CD4-positive, alpha-beta T cell treated with Interleukin-2 at 100 ng/mL for 4 hours (primary cell): Measurements from ENCODE around the gene DCST2.
A peak's percentile ranks its signal among the peaks of the same experiment; 100 is the strongest.

Experiments used
- DNase-seq: peaks from one replicate; pipeline ENCODE4 v3.0.0-alpha.2; 2020; ENCODE audit warnings: low spot score

The DCST2 gene

DNA sequence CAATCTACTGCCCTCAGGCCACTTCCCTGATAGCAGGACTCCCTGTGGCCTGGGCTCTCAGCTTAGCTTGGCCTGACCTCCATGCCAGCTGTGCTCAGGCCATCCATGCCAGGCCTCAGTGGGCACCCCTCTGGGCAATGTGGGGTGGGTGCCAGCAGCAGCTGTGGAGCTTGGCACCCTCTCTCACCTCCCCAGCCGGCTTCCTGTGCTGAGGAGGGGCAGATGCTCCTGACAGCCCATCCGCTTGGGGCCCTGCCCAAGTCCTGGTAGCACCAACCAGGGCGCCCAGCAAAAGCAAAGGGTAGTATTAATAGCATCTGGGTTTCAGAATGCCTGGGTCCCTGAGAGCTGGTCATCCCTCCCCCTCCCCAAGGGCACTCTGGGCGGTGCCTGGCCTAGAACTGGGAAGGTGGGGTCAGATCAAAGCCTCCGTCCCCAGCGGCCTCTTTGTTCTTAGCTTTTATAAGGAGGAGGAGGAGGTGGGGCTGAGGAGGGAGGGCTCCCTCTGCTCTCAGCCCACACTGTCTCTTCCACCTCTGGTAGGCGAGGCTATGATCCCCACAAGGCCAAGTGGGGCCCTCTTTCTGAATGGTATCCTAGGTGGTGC, 36.1 kb upstream of the DCST2 start:
- no peak for DNase-seq

GRCh38 chr1:155068599-155068998, 35.0 kb upstream of the DCST2 start:
- DNase-seq = no peak

DNA sequence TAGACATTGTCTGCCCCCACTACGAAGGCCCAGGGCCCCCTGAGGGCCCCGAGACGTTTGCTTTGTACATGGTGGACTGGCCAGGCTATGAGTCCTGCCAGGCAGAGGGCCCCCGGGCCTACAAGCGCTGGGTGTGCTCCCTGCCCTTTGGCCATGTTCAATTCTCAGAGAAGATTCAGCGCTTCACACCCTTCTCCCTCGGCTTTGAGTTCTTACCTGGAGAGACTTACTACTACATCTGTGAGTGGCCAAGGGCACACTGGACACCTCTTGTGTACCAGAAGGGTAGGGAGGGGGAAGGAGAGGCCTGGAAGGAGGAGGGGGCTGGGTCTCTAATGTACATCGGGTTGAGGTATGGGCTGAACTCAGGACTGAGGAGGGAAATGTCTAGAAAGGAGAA, 33.2 kb upstream of the DCST2 start:
- DNase-seq = no peak

DNA sequence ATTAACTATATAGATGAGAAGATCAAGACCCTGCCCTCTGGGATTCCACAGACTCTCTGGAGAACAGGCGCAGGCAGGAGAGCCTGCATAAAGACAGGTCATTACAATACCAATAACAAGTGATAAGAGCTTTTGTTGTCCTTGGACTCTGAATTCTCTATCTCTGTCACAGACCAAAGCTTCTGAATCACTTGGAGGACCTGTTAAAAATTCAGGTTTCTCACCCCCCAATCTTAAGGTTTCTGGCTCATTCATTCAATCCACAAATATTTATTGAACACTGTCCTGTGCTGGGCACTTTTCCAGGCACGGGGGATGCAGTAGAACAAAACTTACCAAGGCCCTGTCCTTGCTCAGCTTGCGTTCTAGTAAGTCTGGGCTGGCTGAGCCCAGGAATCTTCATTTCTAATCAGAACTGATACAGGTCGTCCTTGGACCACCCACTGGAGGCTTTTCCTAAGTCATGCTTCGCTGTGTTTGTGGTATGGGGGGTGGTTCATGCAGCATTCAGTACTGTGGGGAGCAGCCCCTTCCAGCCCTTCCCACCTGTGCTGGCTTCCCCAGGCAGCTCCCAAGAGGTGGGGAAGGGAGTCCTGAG, 31.4 kb upstream of the DCST2 start:
- DNase-seq = no peak

- no peak for DNase-seq
Observed at GRCh38 chr1:155064111-155064831, 30.7 kb upstream of the DCST2 start.

DNA sequence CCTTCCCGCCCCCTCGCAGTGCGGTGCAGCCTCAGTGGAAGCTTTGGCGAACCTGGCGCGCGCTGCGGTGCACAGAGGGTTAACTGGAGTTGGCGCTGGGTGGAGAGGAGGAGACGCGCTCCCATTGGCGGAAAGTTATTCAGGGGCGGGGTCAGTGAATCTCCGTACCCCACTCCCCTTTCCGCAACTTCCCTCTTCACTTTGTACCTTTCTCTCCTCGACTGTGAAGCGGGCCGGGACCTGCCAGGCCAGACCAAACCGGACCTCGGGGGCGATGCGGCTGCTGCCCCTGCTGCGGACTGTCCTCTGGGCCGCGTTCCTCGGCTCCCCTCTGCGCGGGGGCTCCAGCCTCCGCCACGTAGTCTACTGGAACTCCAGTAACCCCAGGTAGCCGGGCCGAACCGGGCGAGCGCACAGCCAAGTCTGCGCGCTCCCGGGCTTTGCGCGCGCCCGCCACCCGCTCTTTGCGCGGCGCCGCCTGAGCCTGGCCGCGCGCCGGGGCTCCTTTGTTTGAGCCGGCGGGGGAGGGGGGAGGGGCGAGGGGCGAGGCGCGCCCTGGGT, 30.0 kb upstream of the DCST2 start, which contains the start of gene EFNA4:
TSS of gene EFNA4 (plus strand) at position 191 of the 561 bp plus-strand sequence. CDS start at position 275, 84 bp downstream.
- peak; percentile 85 for DNase-seq

DNA sequence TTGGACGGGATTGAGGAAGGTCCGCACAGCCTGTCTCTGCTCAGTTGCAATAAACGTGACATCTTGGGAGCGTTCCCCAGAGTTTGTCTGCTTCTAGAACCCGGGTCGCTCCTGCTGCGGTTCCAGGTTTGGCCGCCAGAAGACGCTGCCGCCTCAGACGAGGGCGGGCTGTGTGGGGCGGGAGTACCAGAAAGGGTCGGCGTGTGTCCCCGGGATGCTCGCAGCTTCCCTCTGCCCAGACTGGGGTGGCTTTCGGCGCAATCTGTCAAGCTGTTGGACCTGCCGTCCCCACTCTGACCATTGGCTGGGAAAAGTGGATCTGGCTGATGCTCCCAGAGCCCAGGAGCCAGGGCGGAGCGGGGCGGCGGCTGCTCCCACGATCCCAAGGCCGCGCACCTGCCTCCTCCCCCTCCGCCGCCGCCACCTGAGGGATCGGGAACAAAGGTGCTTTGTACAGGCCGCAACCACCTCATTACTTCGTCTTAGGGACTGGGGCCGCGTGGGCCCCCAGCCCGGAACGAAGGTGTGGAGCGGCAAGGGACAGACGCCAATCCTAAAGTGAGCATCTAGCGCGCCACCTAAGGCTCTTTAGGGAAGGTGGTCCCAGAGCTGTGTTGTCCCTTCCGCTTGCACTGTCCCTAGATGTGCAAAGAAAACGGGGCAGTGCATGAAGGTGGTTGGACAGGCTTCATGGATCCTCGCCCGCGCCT, 29.3 kb upstream of the DCST2 start:
- DNase-seq = peak; percentile 75

GRCh38 chr1:155062151-155062686, 28.6 kb upstream of the DCST2 start:
- DNase-seq = no peak

- DNase-seq = peak; percentile 97
Observed at GRCh38 chr1:155061381-155062150, 28.0 kb upstream of the DCST2 start.

- no peak for DNase-seq
Observed at GRCh38 chr1:155060736-155061135, 27.2 kb upstream of the DCST2 start.

GRCh38 chr1:155057788-155058211, 24.2 kb upstream of the DCST2 start:
- DNase-seq = no peak

DNA sequence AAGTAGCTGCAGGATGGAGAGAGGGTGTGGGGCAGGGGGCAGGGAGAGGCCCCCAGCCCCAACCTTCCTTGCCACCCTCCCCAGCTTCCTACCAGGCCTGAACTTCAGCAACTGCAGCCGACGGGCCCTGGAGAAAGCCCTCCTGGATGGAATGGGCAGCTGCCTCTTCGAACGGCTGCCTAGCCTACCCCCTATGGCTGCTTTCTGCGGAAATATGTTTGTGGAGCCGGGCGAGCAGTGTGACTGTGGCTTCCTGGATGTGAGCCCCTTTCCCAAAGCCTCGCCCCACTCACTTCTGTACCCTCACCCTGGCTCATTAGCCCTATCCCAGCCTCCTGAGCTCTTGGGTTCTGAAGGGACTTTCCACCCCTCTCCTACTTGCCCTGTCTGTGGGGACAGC, 23.5 kb upstream of the DCST2 start:
- DNase-seq = no peak

- no peak for DNase-seq
Observed at GRCh38 chr1:155053531-155054105, 20.0 kb upstream of the DCST2 start.

DNA sequence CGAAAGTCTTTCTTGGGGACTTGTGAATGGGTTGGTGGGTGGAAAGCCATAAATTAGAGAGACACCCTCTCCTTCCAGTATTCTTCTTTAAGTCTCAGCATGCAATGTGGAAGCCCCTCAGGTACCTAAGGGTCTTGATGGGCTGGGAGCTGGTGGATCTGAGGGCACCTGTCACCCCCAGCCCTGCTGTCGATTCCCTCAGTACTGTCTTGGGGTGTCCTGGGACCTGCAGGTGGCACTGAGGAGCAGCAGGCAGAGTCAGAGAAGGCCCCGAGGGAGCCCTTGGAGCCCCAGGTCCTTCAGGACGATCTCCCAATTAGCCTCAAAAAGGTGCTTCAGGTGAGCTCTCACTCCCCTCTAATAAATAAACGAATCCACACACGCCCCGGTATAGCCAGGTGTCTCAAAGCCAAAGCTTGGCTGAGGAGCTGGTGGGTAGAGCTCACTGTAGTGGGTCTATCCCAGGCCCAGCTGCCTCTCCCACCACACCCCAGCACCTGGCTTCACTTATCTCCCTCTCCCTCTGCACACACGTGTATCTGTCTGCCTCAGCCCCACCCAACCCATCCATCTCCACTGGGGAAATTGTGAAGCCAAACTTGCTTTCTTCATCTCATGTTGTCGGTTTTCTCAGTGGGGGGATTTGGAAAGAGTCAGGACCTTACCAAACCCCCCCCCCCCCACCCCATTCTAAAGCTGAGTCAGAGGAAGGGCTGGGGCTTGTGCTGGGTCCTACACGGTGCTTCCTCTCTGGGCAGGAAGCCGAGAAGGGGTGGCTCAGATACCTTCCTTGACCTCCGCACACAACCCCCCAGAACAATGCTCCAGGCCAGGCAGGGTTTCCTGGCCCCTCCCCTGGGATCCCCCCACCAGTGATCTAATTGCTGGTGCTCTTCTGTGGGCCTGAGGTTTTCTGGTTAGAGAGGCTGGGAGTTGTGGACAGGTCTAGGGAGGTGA, 19.1 kb upstream of the DCST2 start:
- no peak for DNase-seq

DNA sequence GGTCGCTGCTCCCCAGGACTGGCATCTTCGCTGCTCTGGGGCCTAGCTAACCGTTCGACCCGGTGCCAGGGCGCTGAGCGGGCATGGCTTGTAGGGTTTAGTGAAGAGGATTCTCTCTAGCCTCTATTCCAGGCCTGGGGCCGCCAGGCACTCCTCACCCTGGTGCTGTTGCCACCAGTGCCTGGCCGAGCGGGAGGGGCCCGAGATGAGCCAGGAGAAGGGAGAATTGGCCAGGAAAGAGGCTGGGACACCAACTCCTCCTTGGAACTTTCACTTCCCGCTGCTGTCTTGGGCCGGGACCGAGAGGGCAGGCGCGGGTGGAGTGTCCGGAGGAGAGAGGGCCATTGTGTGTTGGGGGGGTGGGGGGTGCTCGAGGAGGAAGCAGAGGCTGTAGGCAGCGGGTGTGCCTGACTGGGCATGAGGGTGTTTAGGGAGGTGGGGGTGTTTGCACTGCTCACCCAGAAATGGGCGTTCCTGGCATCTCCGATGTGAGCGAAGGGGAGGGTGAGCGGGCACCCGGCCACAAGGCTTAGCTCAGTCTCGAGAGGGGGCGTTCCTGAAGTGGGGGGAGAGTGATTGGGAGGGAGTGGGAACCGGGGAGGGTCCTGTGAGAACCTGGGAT, 18.3 kb upstream of the DCST2 start:
- peak; percentile 46 for DNase-seq

GRCh38 chr1:155051342-155051776, 17.8 kb upstream of the DCST2 start:
- no peak for DNase-seq

DNA sequence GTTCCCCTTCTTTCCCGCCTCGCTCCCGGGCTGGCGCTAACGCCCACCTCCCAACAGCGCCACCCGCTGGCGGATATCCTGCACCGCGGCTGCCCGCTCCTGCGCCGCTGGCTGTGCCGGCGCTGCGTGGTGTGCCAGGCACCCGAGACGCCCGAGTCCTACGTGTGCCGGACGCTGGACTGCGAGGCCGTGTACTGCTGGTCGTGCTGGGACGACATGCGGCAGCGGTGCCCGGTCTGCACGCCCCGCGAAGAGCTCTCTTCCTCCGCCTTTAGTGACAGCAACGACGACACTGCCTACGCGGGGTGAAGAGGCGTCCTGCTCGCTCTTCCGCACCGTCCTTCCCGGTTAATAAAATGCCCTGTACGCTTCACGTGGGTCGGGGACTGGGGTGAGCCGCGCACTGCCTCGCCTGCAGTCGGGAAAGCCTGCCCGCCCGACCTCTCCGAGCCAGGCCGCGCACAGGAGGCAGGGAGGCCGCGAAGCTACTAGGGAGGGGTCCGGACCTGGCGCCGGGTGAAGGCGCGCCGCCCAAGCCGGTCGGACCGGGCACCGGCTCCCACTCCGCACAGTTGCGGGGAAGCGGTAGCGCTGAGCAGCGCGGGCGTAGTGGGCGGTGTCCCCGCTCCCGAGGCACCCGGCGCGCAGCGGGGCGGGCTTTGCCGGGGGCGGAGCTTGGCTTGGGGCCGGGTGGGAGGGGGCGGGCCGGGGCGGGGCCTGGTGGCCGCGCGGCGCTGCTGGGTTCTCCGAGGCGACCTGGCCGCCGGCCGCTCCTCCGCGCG, 17.2 kb upstream of the DCST2 start, which contains the start of gene ADAM15:
TSS of gene ADAM15 (plus strand) at position 757 of the 782 bp plus-strand sequence. CDS start 71 bp downstream, outside the sequence.
- peak; percentile 79 for DNase-seq
